Type B pancreatic cell (in vitro differentiated cells): ENCODE results near the gene RUSC2. TPM values are rescaled to one million over a fixed set of nuclear protein-coding genes. Genes with fewer than 3 reads are reported as not detected.

Source experiments
- DNase-seq: peaks from one replicate; pipeline ENCODE4 v3.0.0; 2021; ENCODE audit warnings: mixed read lengths; ENCODE audit not compliant: unreplicated experiment; ENCODE audit errors: extremely low spot score
- H3K27ac Mint-ChIP-seq: 2 replicates; pipeline ENCODE4 v1.8.0; 2021; ENCODE audit warnings: mild to moderate bottlenecking, mixed read lengths
- H3K27me3 Mint-ChIP-seq: 2 replicates; pipeline ENCODE4 v1.8.0; 2021; ENCODE audit warnings: mixed read lengths
- H3K36me3 Mint-ChIP-seq: 2 replicates; pipeline ENCODE4 v1.8.0; 2021; ENCODE audit warnings: mixed read lengths
- H3K4me1 Mint-ChIP-seq: one replicate; pipeline ENCODE4 v1.8.0; 2021; ENCODE audit warnings: mixed read lengths; ENCODE audit not compliant: unreplicated experiment
- H3K4me3 Mint-ChIP-seq: 2 replicates; pipeline ENCODE4 v1.8.0; 2021; ENCODE audit warnings: mild to moderate bottlenecking, mixed read lengths
- H3K9me3 Mint-ChIP-seq: 2 replicates; pipeline ENCODE4 v1.8.0; 2021; ENCODE audit warnings: mixed read lengths
- CTCF ChIP-seq: fragments of 200-600 bp; sonication (generic); conservative IDR thresholded peaks from 2 replicates; pipeline ENCODE4 v1.5.0; 2021; ENCODE audit warnings: antibody characterized with exemption, mild to moderate bottlenecking
- total RNA-seq: library from RNA; stranded (reverse); gene quantifications from 2 replicates; pipeline ENCODE4 v1.2.1, GENCODE V29; 2021; ENCODE audit warnings: low replicate concordance

RUSC2 gene
- total RNA-seq, 1 donor from 2014 or later, result 22.1 TPM

- H3K9me3 Mint-ChIP-seq, result no peaks in the 10 kb centered on the region
- peaks cover 42% of the 10 kb centered on the region for H3K4me1 Mint-ChIP-seq
- H3K4me3 Mint-ChIP-seq, result peak overlapping the region; percentile 8
- peaks cover 4% of the 10 kb centered on the region for H3K36me3 Mint-ChIP-seq
- DNase-seq, result no peak
- peak overlapping the region; percentile 70 for H3K27ac Mint-ChIP-seq
- TF ChIP-seq CTCF, result no peak
- no peaks in the 10 kb centered on the region for H3K27me3 Mint-ChIP-seq
Measured at GRCh38 chr9:35516479-35516878, 26.6 kb downstream of the RUSC2 start.

GRCh38 chr9:35517131-35517530 is 27.2 kb downstream of the RUSC2 start:
- TF ChIP-seq CTCF, result no peak
- Mint-ChIP-seq H3K36me3 (peaks cover 4% of the 10 kb centered on the region), H3K27ac (peak overlapping the region; percentile 75), H3K4me1 (peaks cover 47% of the 10 kb centered on the region), H3K9me3 (no peaks in the 10 kb centered on the region), H3K4me3 (peak overlapping the region; percentile 69), H3K27me3 (no peaks in the 10 kb centered on the region)
- no peak for DNase-seq

GRCh38 chr9:35517552-35518224 is 27.8 kb downstream of the RUSC2 start:
- H3K4me3 Mint-ChIP-seq, result peak overlapping the region; percentile 69
- H3K27me3 Mint-ChIP-seq, result no peaks in the 10 kb centered on the region
- H3K27ac Mint-ChIP-seq, result peak overlapping the region; percentile 75
- no peak for TF ChIP-seq CTCF
- H3K9me3 Mint-ChIP-seq, result no peaks in the 10 kb centered on the region
- H3K36me3 Mint-ChIP-seq, result peaks cover 4% of the 10 kb centered on the region
- peaks cover 47% of the 10 kb centered on the region for H3K4me1 Mint-ChIP-seq
- no peak for DNase-seq

GRCh38 chr9:35518225-35518821 is 28.4 kb downstream of the RUSC2 start:
- Mint-ChIP-seq H3K36me3 (peaks cover 4% of the 10 kb centered on the region), H3K27ac (peak overlapping the region; percentile 75), H3K4me3 (peak overlapping the region; percentile 47), H3K27me3 (no peaks in the 10 kb centered on the region), H3K4me1 (peaks cover 47% of the 10 kb centered on the region), H3K9me3 (no peaks in the 10 kb centered on the region)
- DNase-seq, result no peak
- no peak for TF ChIP-seq CTCF

- H3K27ac Mint-ChIP-seq, result peak overlapping the region; percentile 75
- H3K27me3 Mint-ChIP-seq, result no peaks in the 10 kb centered on the region
- H3K36me3 Mint-ChIP-seq, result peaks cover 4% of the 10 kb centered on the region
- no peak for TF ChIP-seq CTCF
- H3K4me3 Mint-ChIP-seq, result peak overlapping the region; percentile 47
- DNase-seq, result no peak
- H3K4me1 Mint-ChIP-seq, result peaks cover 47% of the 10 kb centered on the region
- H3K9me3 Mint-ChIP-seq, result no peaks in the 10 kb centered on the region
Measured at GRCh38 chr9:35518981-35519679, 29.2 kb downstream of the RUSC2 start.
